PFSK-1 (cell line): ENCODE data around the gene NCOA5.

Experiments
- FOXP2 ChIP-seq: optimal IDR thresholded peaks from 2 replicates; pipeline ENCODE3; 2011; ENCODE audit warnings: borderline replicate concordance, control low read depth, inconsistent platforms; ENCODE audit not compliant: insufficient read depth; ENCODE audit errors: extremely low read length, extremely low read depth
- POLR2AphosphoS5 ChIP-seq: IDR thresholded peaks from 2 replicates; pipeline ENCODE4 v1.6.1; 2012; ENCODE audit warnings: low read depth, mild to moderate bottlenecking, control low read depth, low read length, moderate library complexity
- SIN3A ChIP-seq: IDR thresholded peaks from 2 replicates; pipeline ENCODE4 v1.6.1; 2012; ENCODE audit warnings: mild to moderate bottlenecking, low read length, moderate library complexity, borderline replicate concordance; ENCODE audit not compliant: insufficient read depth
- TAF1 ChIP-seq: IDR thresholded peaks from 2 replicates; pipeline ENCODE4 v1.6.1; 2012; ENCODE audit warnings: low read length, control low read depth, borderline replicate concordance; ENCODE audit not compliant: insufficient read depth
- TF ChIP-seq, protein P1 (sequence below), 2 experiments: IDR thresholded peaks; 2 replicates each; pipeline versions ENCODE4 v1.6.1 to v1.8.0; 2011 to 2012; ENCODE audit warnings: low read depth in 2 of 2, low read length in 2 of 2, control low read depth in 1 of 2, inconsistent platforms in 1 of 2, mild to moderate bottlenecking in 1 of 2, moderate library complexity in 1 of 2; ENCODE audit not compliant: insufficient read depth in 1 of 2

NCOA5 gene

DNA sequence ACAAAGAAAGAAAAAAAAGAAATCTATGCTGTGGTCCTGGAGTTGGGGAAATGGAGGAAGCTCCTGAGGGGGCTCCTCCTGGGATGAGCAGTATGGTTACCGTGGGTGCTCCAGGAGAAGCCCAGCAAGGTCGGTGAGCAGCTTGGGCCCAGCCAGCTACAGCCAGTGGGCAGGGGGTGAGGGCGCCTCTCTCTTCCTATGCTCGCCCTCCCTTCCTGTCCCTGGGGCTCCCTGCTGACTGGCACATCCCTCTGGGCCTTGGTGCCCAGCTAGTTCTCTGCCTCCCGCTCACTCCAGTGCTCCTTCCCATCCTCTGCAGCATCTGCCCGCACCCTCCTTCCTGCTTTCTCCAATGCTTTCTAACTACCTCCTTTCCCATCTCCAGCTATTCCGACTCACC lies 45.0 kb upstream of the NCOA5 start:
- TF ChIP-seq TAF1 (no peak), SIN3A (no peak), FOXP2 (no peak), POLR2AphosphoS5 (no peak)
- TF ChIP-seq, protein P1, sequence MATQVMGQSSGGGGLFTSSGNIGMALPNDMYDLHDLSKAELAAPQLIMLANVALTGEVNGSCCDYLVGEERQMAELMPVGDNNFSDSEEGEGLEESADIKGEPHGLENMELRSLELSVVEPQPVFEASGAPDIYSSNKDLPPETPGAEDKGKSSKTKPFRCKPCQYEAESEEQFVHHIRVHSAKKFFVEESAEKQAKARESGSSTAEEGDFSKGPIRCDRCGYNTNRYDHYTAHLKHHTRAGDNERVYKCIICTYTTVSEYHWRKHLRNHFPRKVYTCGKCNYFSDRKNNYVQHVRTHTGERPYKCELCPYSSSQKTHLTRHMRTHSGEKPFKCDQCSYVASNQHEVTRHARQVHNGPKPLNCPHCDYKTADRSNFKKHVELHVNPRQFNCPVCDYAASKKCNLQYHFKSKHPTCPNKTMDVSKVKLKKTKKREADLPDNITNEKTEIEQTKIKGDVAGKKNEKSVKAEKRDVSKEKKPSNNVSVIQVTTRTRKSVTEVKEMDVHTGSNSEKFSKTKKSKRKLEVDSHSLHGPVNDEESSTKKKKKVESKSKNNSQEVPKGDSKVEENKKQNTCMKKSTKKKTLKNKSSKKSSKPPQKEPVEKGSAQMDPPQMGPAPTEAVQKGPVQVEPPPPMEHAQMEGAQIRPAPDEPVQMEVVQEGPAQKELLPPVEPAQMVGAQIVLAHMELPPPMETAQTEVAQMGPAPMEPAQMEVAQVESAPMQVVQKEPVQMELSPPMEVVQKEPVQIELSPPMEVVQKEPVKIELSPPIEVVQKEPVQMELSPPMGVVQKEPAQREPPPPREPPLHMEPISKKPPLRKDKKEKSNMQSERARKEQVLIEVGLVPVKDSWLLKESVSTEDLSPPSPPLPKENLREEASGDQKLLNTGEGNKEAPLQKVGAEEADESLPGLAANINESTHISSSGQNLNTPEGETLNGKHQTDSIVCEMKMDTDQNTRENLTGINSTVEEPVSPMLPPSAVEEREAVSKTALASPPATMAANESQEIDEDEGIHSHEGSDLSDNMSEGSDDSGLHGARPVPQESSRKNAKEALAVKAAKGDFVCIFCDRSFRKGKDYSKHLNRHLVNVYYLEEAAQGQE (IDR thresholded peaks at IDR 0.05; ENCODE audit: insufficient read depth in 1 of 2, low read depth in 2 of 2, low read length in 2 of 2), result no peak

DNA sequence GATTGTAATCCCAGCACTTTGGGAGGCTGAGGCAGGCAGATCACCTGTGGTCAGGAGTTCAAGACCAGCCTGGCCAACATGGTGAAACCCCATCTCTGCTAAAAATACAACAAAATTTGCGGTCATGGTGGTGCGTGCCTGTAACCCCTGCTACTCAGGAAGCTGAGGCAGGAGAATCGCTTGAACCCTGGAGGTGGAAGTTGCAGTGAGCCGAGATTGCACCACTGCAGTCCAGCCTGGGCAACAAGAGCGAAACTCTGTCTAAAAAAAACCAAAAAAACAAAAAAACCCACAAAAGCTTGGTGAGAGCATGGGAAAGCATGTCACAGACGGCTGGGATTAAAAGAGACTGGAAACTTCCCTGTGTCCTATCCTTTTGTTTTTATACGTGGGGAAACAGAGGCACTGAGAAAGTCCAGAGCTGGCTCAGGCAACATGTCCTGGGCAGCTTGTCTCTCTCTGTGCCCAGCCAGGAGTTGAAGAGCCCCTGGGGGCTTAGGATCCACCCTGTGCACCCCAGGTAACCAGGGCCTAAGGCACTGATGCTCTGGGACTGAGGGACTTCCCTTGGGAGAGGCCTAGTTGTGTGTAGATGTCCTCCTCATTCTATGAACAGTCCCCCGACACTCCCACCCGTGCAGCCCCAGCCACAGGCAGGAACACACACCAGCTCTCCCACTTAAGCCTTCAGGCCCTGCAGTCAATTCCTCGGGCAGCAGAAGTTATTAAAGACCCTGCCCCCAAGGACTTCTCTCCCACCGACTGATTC lies 44.3 kb upstream of the NCOA5 start:
- no peak for TF ChIP-seq FOXP2
- TF ChIP-seq POLR2AphosphoS5, result no peak
- TF ChIP-seq, protein P1 (IDR thresholded peaks at IDR 0.05; ENCODE audit: insufficient read depth in 1 of 2, low read depth in 2 of 2, low read length in 2 of 2), result no peak
- no peak for TF ChIP-seq SIN3A
- TF ChIP-seq TAF1, result no peak

DNA sequence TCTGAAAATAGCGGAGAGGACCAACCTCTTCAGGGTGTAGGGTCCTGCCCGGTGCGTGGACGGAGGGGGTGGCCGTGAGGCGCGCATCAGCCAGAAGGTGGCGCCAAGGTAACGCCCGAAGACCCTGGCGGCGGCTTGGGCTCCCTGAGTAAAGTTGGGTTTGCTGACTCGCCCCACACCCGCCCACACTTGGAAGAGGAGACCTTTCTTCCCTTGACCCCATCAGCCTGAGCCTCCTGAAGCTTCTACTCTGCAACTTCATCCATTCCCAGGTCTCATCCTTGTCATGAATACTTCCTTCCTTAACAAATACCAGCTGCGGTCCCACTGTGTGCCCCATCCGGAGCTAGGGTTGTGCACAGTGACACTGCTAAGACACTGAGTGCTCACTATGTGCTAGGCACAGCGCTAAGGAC lies 43.0 kb upstream of the NCOA5 start:
- TF ChIP-seq FOXP2 (peak; percentile 36), POLR2AphosphoS5 (no peak), SIN3A (no peak), TAF1 (no peak)
- TF ChIP-seq, protein P1 (IDR thresholded peaks at IDR 0.05; ENCODE audit: insufficient read depth in 1 of 2, low read depth in 2 of 2, low read length in 2 of 2), result 0 out of 4 replicates have a peak, but pooled peaks of 1 of the 2 experiments have one; percentile 8

DNA sequence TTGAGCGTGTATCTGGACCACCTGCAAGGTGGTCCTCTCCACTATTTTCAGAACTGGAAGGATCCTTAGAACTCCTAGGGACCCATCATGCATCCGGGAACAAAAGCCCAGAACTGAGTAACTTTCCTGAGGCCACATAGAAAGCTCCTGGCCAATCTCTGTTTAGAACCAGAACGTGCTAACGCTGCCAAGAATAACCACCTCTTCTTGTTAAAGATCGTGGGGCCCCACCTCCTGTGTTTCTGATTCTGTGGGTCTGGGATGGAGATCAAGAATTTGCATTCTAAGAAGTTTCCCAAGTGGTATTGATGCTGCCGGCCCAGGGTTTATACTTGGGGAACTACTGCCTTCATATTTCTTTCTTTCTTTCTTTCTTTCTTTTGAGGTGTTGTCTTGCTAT lies 41.6 kb upstream of the NCOA5 start:
- TF ChIP-seq, protein P1 (IDR thresholded peaks at IDR 0.05; ENCODE audit: insufficient read depth in 1 of 2, low read depth in 2 of 2, low read length in 2 of 2), result no peak
- no peak for TF ChIP-seq SIN3A

DNA sequence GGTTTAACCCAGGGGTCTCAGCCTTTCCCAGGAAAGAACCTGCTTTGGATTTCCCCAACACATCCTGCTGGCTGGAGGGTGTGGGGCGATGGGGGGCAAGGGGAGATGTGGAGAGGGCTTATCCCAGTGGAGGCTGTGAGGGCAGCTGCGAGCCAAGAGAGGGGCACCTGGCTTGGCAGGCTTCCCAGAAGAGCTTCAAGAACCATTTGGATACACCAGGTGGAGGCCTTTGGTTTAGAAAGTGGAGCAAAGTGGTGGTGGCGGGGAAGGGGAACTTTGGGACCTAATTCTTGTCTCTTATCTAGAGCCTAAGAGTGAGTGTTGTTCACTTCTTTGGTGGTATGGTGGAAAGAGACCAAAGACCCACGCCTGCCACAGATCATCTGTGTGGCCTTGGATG lies 40.8 kb upstream of the NCOA5 start:
- no peak for TF ChIP-seq SIN3A
- TF ChIP-seq POLR2AphosphoS5, result no peak
- TF ChIP-seq FOXP2, result no peak
